HFFc6 (cell line): ENCODE results near the gene PALLD. TPM values are rescaled to one million over a fixed set of nuclear protein-coding genes. Genes with fewer than 3 reads are reported as not detected.
A peak's percentile ranks its signal among the peaks of the same experiment; 100 is the strongest.

ENCODE experiments used
- DNase-seq: peaks from one replicate; pipeline ENCODE4 v3.0.0-alpha.2; 2018
- H3K27ac Mint-ChIP-seq: 2 replicates; pipeline ENCODE4 v1.8.0; 2020; ENCODE audit warnings: mild to moderate bottlenecking, mixed read lengths
- H3K27me3 Mint-ChIP-seq: 2 replicates; pipeline ENCODE4 v1.8.0; 2021; ENCODE audit warnings: mild to moderate bottlenecking, moderate library complexity, mixed read lengths; ENCODE audit not compliant: insufficient read depth
- H3K36me3 Mint-ChIP-seq: 2 replicates; pipeline ENCODE4 v1.8.0; 2021; ENCODE audit warnings: low read depth, mixed read lengths
- H3K4me1 Mint-ChIP-seq: 2 replicates; pipeline ENCODE4 v1.8.0; 2020; ENCODE audit warnings: low read depth, mixed read lengths
- H3K4me3 Mint-ChIP-seq: 2 replicates; pipeline ENCODE4 v1.8.0; 2020; ENCODE audit warnings: mild to moderate bottlenecking, moderate library complexity, mixed read lengths
- H3K9me3 Mint-ChIP-seq: 2 replicates; pipeline ENCODE4 v1.8.0; 2020; ENCODE audit warnings: mild to moderate bottlenecking, mixed read lengths
- CTCF ChIP-seq: fragments of 200-600 bp; sonication (generic); IDR thresholded peaks from 2 replicates; pipeline ENCODE4 v1.5.0; 2021; ENCODE audit warnings: antibody characterized with exemption, mild to moderate bottlenecking
- total RNA-seq, 6 experiments: library from RNA; stranded (reverse); fragmentation: NEBNext Ultra II Directional; extraction: Animal tissue kit (Norgen Biotek cat#: 25700); gene quantifications; 2 replicates in 1 of 6; 3 replicates in 5 of 6; pipeline ENCODE4 v1.2.3, GENCODE V29; 2021

The PALLD gene
- total RNA-seq, 6 experiments from 2014 or later: 72.6 to 163 (median 149) TPM

GRCh38 chr4:168461821-168462220 lies 35.0 kb upstream of the PALLD start:
- Mint-ChIP-seq H3K9me3 (no peaks in the 10 kb centered on the region), H3K36me3 (peaks cover 27% of the 10 kb centered on the region), H3K4me3 (no peak overlapping the region), H3K4me1 (peaks cover 6% of the 10 kb centered on the region), H3K27ac (no peak overlapping the region), H3K27me3 (peaks cover 3% of the 10 kb centered on the region; the same call in 1 of the 2 replicates)
- TF ChIP-seq CTCF: no peak
- DNase-seq: no peak

DNA sequence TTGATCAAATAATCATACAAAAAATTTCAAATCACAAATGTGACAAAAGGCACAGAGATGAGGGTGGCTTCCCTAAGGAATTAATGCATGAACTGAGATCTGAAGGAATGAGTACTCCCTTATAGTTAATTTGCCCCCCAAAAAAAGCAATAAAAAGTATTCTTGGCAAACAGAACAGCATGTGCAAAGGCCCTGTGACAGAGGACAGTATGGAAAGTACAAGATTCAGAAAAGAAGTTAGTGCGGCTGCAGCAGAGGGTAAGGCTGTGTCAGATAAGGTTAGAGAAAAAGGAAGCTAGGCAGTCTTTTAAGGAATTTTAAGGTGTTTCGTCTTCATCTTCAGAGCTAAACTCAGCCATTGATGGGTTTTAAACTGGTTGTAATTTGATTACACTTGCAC lies 23.9 kb upstream of the PALLD start:
- peaks cover 46% of the 10 kb centered on the region for H3K4me1 Mint-ChIP-seq
- H3K36me3 Mint-ChIP-seq: peaks cover 39% of the 10 kb centered on the region
- TF ChIP-seq CTCF: no peak
- no peaks in the 10 kb centered on the region for H3K27me3 Mint-ChIP-seq
- DNase-seq: no peak
- no peaks in the 10 kb centered on the region for H3K9me3 Mint-ChIP-seq
- H3K27ac Mint-ChIP-seq: peak overlapping the region; percentile 30
- H3K4me3 Mint-ChIP-seq: no peak overlapping the region

GRCh38 chr4:168474660-168475320 lies 22.1 kb upstream of the PALLD start:
- Mint-ChIP-seq H3K27ac (peak overlapping the region; percentile 78), H3K4me3 (peak overlapping the region; percentile 70), H3K36me3 (peaks cover 43% of the 10 kb centered on the region), H3K9me3 (peaks cover 5% of the 10 kb centered on the region; the same call in 1 of the 2 replicates), H3K4me1 (peaks cover 60% of the 10 kb centered on the region), H3K27me3 (no peaks in the 10 kb centered on the region)
- no peak for TF ChIP-seq CTCF
- no peak for DNase-seq

- Mint-ChIP-seq H3K36me3 (peaks cover 33% of the 10 kb centered on the region), H3K4me1 (peaks cover 61% of the 10 kb centered on the region), H3K9me3 (peaks cover 5% of the 10 kb centered on the region; the same call in 1 of the 2 replicates), H3K27ac (peak overlapping the region; percentile 54), H3K27me3 (peaks cover 3% of the 10 kb centered on the region), H3K4me3 (no peak overlapping the region; the same call in 1 of the 2 replicates)
- no peak for TF ChIP-seq CTCF
- DNase-seq: no peak
These were observed 21.1 kb upstream of the PALLD start for GRCh38 chr4:168475745-168476144.

DNA sequence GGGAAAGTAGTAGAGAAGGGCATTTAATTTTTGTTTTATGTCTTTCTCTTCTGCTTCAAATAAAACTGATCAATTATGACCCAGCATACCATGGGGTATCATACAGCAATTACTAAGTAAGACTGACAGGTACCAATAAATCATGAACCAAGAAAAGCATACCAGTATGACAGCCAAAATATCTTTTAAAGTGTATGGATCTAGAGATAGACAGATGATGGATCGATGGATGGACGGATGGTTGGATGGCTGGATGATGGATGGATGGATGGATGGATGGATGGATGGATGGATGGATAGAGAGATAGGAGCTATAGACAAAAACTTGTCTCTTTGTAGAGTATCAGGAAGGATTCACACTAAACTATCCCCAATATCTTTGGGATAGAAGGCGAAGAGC lies 18.0 kb upstream of the PALLD start:
- no peak for DNase-seq
- peaks cover 5% of the 10 kb centered on the region; the same call in 1 of the 2 replicates for H3K9me3 Mint-ChIP-seq
- peaks cover 3% of the 10 kb centered on the region for H3K27me3 Mint-ChIP-seq
- H3K4me3 Mint-ChIP-seq: peak overlapping the region; percentile 92
- peak overlapping the region; percentile 98 for H3K27ac Mint-ChIP-seq
- H3K36me3 Mint-ChIP-seq: peaks cover 19% of the 10 kb centered on the region
- no peak for TF ChIP-seq CTCF
- peaks cover 83% of the 10 kb centered on the region for H3K4me1 Mint-ChIP-seq
